HG02938 (cell line): ENCODE results near the gene C1orf159.
"Not testable (repeated sequence)": the region's sequence is repeated elsewhere in the genome, so short reads cannot be mapped to it uniquely, and the experiment has no call there.

Experiments
- ATAC-seq: cut with Tn5 transposase; IDR thresholded peaks from one replicate; pipeline ENCODE4 v1.9.1; 2021; ENCODE audit warnings: mild to moderate bottlenecking, moderate library complexity; ENCODE audit not compliant: unreplicated experiment

Gene C1orf159

GRCh38 chr1:1058088-1058905 lies 57.6 kb downstream of the C1orf159 start:
- ATAC-seq: no peak

- not testable (repeated sequence) for ATAC-seq
These were observed 58.2 kb downstream of the C1orf159 start for GRCh38 chr1:1057769-1058087.

GRCh38 chr1:1055841-1056736 lies 59.8 kb downstream of the C1orf159 start:
- no peak for ATAC-seq

- no peak for ATAC-seq
These were observed 60.9 kb downstream of the C1orf159 start for GRCh38 chr1:1054971-1055370.

- ATAC-seq: no peak
These were observed 61.7 kb downstream of the C1orf159 start for GRCh38 chr1:1054099-1054700.

- ATAC-seq: no peak
These were observed 62.2 kb downstream of the C1orf159 start for GRCh38 chr1:1053682-1054081.

GRCh38 chr1:1053022-1053421 lies 62.9 kb downstream of the C1orf159 start:
- no peak for ATAC-seq

GRCh38 chr1:1052003-1052840 lies 63.7 kb downstream of the C1orf159 start:
- ATAC-seq: no peak

GRCh38 chr1:1051127-1051810 lies 64.6 kb downstream of the C1orf159 start:
- ATAC-seq: no peak

- ATAC-seq: no peak
These were observed 65.3 kb downstream of the C1orf159 start for GRCh38 chr1:1050577-1051052.

- ATAC-seq: no peak
These were observed 66.3 kb downstream of the C1orf159 start for GRCh38 chr1:1049318-1050165.

- no peak for ATAC-seq
These were observed 67.1 kb downstream of the C1orf159 start for GRCh38 chr1:1048765-1049164.

GRCh38 chr1:1047963-1048362 lies 67.9 kb downstream of the C1orf159 start:
- no peak for ATAC-seq

- ATAC-seq: no peak
These were observed 68.5 kb downstream of the C1orf159 start for GRCh38 chr1:1047407-1047806.

- no peak for ATAC-seq
These were observed 69.1 kb downstream of the C1orf159 start for GRCh38 chr1:1046767-1047166.

GRCh38 chr1:1046243-1046642 lies 69.6 kb downstream of the C1orf159 start:
- ATAC-seq: no peak

- no peak for ATAC-seq
These were observed 70.8 kb downstream of the C1orf159 start for GRCh38 chr1:1045129-1045528.

GRCh38 chr1:1044455-1045078 lies 71.3 kb downstream of the C1orf159 start:
- no peak for ATAC-seq

GRCh38 chr1:1043921-1044320 lies 72.0 kb downstream of the C1orf159 start:
- no peak for ATAC-seq
